ENCODE data around the gene TRIM14.
"Not testable (repeated sequence)": the region's sequence is repeated elsewhere in the genome, so short reads cannot be mapped to it uniquely, and the experiment has no call there.

TRIM14 gene

DNA sequence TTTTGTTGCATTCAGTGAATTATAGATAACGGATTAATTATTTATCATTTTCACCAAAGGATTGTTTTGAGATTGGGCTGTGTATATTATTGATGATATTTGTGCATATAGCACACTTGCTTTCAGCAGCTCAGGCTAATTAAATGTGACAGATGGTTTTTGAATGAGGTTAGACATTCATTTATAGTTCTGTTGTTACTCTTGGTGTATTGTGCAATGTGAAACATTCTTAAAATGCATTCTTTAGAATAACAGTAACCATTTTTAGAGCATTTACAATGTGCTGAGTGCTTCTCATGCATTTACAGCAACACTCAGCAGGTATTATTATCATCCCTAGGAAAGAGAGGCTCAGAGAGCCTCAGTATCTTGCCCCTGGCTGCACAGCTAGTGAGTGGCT is 38.7 kb downstream of the TRIM14 start:
- no peak for DNase-seq

DNA sequence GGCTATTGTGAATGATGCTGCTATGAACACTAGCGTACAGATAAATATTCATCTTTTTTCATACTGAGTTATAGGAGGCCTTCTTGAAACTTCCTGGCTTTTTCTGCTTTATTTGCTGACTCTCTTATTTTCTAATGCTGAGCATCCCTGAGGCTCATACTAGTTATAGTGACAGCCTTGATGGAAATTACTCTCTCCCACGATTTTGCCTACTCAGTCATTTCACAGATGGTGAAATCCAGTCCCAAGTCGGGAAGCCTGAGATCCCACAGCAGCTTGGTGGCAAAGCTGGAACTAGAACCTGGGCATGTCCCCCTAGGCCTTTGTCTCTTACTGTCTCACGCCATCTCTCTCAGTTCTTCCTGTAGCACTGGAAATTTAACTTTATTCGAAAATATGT is 40.1 kb downstream of the TRIM14 start:
- no peak for DNase-seq

DNA sequence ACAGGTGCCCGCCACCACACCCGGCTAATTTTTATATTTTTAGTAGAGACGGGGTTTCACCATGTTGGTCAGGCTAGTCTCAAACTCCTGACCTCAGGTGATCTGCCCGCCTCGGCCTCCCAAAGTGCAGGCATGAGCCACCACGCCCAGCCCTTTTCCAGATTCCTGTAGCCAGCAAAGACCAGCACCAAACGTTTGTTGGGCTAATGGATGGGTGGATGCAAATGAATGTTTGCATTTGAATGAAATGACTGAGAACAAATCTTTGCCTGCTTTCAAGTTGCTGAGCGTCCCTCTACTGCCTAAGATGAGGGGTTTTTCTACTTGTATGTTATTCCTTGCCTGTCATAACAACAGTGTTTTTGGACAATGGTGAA is 42.5 kb downstream of the TRIM14 start:
- not testable (repeated sequence) for DNase-seq

DNA sequence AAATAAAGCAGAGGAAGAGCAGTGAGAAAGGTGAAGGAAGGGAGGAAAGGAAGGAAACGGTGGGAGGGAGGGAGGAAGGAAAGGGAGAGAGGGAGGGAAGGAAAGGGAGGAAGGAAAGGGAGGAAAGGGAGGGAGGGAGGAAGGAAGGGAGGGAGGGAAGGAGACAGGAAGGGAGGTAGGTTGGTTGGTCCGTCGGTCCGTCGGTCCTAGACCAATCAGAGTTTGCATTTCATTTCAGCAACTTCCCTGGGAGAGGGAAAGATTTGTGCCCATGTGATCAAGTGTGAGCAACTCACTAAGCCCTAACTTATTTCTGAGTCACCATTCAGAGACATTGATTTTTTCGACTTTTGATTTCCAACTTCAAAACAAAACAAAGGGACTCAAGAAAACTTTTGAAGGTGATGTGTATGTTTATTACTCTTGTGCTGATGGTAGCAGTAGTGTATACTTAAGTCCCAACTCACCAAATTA is 43.7 kb downstream of the TRIM14 start:
- no peak for DNase-seq

DNA sequence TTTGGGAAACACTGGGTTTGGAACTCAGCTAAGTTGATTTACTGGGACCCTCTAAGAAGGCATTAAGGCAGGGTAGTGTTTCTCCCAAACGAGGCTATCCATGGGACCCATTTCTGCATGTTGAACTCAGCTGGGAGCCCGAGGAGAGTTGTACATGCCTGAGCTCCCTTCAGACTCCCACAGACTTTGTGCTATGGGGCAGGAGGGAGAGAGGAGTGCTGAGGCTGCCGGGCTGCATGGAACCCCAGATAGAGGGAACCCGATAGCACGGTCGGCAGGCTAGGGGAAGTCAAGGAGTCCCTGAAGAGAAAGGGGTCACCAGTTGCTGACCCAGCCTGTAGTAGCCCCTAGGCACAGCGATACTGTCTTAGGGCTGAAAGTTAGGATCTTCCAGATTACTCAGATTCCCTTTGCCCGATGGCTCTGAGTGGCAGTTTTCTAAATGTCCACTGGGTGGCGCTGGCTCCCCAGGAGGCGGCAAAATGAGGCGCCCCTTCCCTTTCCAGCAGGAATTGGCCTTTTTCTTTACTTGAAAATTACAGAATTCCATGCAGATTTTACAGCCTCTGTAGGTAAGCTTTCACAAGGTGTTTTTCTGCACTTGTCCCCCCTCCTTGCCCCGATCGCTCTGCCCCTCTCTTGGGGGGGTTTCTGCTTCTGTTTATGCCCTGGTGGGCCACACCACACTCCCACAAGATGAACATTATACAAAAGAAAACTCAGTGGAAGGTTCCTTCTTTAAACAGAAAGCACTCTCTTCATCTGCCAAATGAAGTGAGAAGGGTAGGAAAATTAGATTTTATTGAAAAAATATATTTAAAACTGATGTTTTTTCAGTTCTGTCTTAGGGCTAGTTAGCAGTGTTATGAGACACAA is 44.7 kb downstream of the TRIM14 start:
- peak; percentile 68 for DNase-seq

DNA sequence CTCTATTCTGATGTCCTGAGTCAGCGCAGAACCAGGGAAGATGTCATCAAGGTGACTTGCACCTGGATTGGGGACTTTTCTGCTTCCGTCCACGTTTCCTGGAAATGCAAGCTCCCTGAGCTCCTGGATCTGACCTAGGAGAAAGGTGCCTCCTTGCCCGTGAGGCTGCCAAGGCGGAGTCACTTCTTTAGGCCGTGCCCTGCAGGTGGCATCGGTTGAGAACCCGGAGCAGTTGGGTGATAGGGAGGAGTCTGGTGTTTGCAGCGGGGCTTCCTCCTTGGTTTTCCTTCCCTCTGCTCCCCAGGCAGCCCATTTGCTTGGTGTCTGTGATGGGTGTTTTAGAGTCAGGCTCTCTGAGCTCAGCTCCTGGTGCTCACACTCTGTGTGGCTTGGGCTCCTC is 47.3 kb downstream of the TRIM14 start:
- DNase-seq, result no peak

DNA sequence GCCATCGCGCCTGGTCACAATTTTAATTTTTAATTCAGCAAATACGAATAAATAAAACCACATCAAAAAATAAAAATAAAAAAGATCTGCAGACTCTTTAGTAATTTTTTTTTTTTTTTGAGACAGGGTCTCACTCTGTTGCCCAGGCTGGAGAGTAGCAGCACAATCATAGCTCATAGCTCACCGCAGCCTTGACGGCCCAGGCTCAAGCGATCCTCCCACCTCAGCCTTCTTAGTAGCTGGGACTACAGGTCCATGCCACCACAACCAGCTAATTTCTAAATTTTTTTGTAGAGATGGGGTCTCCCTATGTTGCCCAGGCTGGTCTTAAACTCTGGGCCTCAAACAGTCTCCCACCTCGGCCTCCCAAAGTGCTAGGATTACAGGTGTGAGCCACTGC is 48.3 kb downstream of the TRIM14 start:
- DNase-seq, result no peak

DNA sequence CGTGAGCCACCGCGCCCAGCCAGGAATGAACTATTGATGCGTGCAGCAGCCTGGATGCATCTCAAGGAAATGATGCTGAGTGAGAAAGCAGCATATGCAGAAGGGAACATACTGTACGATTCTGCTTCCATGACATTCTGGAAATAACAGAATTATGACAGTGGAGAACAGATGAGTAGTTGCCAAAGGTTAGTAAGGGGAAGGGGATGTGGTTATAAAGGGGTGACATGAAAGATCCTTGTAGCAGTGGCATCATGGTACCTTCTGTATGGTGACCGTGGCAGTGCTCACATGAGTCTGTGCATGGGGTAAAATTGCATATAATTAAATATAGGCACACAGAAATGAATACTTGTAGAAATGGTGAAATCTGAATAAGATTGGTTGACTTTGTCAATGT is 49.5 kb downstream of the TRIM14 start:
- DNase-seq, result no peak

DNA sequence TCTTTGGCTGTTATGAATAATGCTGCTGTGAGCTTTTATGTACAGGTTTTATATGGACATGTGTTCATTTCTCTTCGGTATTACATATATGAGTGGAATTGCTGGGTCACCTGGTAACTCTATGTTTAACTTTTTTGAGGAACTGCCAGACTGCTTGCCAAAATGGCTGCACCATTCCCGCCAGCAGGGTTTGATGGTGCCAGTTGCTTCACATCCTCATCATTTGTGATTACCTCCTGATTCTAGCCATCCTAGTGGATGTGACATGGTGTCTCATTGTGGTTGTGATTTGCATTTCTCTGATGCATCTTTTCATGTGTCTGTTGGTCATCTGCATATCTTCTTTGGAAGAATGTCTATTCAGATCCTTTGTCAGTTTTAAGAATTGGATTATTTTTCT is 51.8 kb downstream of the TRIM14 start:
- DNase-seq, result no peak

DNA sequence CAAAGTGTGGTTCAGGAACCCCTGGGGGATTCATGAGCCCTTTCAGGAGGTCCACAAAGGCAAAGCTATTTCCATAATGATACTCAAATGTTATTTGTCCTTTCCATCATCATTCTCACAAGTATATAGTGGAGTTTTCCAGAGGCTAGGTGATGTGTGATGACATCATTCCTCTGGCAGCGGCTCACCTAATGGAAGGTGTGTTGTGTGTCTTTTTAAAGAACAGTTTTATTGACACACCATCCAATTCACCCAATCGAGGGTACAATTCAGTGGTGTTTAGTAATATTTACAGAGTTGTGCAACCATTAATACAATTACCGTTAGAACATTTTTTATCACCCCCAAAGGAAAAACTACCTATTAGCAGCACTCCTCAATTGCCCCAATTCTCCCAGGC is 52.8 kb downstream of the TRIM14 start:
- no peak for DNase-seq

DNA sequence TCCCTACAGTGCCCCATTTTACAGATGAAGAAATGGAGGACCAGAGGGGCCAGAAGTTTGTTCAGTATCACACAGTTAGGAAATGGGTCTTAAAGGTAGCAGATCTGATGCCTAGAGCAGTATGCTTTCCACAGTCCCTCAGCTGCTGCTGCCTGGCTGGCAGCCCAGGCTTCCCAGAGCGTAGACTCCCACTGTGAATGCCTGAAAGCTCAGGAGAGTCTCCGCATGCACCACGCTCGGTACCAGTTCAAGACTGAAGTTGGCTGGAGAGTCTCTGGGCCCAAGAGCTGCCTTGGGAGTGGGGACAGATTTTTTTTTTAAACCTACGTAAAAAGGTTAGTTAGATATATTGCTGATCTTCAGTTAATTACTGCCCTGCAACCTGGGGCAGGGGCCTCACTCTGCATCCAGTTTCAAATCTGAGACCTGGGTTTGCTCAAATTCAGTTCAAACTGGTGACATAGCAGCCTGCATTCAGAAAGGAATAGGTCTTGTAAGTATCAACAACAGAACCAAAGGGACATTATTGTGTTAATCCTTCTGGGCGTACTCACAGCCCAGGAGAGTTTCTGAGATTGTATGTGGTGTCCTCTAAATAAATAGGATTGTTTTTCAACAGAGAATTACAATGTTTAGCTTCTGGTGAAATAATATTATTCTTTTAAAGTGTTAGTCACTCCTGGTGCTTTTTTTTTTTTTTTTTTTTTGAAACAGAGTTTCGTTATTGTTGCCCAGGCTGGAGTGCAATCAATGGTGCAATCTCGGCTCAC is 54.2 kb downstream of the TRIM14 start:
- DNase-seq, result no peak

DNA sequence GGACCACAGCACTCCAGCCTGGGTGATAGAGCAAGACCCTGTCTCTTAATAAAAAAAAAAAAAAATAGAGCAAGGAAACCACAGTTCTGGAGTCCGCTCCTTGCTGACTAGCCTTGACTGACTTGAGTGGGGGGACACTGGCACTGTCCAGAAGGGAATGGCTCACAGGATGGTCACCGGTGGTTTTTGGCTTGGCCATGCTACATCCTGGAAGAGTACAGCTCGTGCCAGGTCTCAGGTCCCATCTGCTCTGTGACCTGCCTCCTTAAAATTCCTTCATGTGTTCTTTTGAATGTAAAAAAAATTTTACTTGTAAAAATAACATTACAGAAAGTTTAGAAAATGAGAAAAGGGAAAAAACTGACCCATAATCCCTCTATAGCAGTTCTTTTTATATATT is 56.9 kb downstream of the TRIM14 start:
- no peak for DNase-seq

DNA sequence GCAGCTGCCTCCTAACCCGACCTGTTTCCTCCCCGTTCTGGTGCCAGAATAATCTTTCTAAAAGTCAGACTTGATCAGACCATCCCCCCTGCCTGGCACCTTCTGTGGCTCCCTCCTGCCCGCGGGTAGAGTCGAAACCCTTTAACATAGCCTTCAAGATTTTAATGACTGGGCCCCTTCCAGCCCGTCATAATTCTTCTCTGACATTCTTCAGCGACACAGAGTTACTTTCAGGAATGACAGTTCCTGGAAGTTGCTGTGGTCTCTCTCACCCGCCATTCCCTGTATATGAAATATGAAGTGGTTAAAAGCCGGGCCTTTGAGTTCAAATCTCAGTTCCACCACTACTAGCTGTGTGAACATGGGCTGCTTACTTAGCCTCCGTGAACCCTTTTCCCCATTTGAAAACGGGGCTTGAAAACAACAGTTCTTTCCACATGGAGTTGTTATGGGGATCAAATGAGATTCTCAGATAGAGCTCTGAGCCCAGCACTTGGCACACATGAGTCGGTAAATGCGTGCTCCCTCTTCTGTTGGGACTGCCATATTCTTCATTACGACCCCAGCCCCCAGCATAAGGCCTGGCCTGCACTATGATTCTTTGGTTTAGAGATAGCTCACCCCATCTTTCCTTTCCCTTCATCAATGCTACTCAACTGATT is 61.8 kb downstream of the TRIM14 start:
- DNase-seq, result peak; percentile 31

DNA sequence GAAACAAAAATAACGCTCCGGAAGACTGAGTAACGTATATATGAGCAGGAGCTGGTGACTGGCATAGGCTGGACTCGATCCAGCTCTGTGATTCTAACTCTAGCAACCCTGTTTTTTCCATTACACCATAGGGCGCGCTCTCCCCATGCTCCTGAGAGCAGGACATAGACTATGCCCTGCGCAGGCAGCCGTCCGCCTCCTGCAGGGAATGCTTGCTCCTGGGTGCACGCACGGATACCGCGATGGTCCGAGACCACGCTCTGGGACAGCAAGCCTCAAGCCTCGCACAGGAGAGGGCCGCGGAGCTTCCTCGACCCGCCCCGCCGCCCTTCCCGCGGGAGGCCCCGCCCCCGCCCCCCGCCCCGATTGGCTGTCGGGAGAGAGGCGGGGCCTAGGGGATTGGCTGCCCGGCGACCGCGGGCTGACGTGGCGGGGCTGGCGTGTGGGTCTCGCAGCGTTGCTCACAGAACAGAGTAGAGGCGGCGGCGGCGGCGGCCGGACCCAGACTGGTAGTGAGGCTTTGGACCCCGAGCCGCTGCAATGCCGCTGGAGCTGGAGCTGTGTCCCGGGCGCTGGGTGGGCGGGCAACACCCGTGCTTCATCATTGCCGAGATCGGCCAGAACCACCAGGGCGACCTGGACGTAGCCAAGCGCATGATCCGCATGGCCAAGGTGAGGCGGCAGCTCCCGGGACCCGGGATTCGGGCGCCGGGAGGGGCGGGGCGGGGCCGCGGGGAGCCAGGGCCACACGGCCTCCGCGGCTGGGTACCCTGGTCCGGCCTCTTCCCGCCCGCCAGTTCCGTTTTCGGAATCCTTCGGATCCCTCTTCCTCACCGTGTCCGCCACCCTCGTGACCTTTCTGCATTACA is 62.5 kb downstream of the TRIM14 start, which contains the start of gene NANS:
Gene NANS (plus strand): TSS at position 464 of the 869 bp plus-strand sequence. CDS start 77 bp downstream, at position 541.
- DNase-seq, result peak; percentile 91

DNA sequence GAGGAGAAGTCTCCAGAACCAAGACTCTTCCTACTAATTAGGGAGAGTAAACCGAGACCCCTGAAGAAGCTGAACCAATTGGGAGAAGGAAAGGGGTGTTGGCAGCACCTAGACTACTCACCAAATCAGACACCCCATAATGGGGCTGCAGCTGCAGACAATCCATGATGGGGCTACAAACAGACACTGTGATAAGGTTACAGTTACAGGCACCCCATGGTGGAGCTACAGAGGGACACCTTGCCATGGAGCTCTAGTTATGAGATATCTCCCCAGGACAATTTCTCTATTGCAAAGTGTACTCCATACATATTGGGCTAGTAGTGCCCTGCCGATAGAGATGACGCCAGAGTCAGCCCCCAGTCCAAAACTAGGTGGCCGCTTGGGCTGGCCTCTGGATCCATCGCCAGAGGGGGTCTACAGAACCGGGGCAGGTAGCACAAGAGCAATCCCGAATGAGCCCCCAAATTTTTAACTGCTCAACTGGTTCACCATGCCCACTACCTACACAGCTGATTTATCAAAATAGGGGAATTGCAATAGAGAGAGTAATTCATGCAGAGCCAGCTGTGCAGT is 64.6 kb downstream of the TRIM14 start:
- no peak for DNase-seq

DNA sequence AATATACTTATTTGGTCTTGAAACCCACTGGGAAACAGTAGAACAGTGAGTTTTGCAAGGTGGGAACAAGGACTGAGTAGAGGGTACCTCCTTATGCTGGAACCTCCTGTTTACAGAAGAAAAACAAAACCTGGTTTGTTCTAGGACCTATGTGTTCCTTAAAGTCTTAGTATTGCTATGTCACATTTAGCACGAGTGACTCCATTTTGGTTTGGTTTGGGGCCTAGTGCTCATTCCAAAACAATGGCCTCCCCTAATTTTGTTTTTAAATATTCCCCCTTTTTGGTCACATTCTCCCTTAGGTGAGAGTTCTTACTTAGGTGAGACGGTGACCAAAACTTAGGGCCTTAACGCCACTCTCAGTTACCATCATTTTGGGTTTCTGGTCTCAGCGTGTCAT is 68.7 kb downstream of the TRIM14 start:
- no peak for DNase-seq

DNA sequence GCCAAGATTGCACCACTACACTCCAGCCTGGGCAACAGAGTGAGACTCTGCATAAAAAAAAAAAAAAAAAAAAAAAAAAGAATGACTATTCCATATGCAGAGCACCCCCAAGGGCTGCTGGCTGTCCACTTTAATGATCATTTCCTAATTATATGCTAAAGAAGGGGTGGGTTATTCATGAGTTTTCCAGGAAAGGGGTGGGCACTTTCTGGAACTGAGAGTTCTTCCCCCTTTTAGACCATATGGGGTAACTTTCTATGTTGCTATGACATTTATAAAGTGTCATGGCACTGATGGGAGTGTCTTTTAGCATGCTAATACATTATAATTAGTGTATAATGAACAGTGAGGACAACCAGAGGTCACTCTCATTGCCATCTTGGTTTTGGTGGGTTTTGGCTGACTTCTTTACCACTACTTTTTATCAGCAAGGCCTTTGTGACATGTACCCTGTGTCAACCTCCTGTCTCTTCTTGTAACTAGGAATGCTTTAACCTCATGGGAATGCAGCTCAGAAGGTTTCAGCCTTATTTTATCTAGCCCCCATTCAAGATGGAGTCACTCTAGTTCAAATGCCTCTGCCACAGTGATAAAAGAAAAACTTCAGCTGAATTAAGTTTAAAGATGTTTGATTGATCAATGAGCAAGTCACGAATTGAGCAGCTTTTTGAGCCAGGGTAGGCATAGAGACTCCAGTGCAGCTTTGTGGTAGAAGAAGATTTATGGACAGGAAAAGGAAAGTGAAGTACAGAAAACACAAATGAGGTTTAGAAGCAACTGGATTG is 69.5 kb downstream of the TRIM14 start:
- no peak for DNase-seq

DNA sequence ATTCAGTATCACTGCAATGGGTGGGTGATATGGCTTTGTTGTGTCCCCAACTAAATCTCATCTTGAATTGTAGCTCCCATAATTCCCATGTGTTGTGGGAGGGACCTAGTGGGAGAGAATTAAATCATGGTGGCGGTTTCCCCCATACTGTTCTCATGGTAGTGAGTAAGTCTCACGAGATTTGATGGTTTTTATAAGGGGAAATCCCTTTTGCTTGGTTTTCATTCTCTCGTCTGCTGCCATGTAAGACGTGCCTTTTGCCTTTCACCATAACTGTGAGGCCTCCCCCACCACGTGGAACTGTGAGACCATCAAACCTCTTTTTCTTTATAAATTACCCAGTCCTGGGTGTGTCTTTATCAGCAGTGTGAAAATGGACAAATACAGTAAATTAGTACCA is 72.0 kb downstream of the TRIM14 start:
- DNase-seq, result no peak

DNA sequence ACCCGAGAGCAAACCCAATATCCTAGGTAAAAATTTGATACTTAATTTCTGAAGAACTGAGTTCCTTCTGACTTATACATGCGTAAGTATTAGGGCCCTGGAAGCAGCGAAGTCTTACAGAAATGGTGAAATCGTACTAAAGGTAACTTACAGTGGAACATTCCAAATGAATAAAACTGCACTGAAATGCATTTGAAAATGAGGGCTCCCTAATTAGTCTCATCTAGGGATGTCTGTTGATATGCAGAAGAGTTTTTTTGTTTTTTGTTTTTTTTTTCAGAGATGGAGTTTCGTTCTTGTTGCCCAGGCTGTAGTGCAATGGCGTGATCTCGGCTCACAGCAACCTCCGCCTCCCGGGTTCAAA is 72.9 kb downstream of the TRIM14 start:
- no peak for DNase-seq

DNA sequence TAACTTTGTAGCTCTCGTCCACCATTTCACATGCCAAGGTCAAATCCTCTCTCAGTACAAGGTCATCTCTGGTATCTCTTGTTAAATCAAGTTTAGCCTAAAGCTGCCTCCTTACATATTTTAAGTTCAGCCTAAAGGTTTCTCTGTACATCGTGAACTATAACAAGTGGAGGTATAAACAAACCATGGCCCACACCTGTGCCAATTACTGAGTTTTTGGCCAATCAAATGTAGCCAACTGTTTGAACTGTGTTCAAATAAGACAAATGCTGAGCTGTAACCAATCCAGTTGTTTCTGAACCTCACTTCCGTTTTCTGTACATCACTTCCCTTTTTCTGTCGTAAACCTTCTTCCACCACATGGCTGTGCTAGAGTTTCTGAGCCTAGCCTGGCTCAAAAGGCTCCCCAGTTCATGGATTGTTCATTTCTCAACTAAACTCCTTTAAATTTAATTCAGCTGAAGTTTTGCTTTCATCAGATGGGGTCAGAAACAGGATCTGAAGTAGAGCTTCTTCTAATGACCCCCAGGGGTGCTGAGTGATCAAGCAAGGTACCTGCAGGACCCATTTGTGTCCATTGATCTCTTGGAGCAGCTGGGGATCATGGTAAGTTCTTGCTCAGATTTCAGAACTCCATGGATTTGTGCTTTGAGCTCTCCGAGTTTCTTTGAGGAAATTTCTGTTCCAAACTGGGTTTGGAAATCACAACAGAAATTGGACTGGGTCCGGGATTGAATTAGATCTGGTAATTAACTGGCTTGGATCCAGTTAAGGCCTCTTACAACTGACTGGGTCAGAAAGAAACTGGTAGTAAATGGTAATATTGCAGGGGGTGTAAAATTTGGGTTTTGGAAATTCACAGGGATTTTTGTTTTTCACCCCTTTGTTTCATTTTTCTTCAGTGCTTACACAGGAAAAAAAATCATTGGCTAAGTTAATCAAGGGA is 73.5 kb downstream of the TRIM14 start:
- no peak for DNase-seq
